NOMO-1 treated with DMSO at 0.1 percent for 48 hours (cell line): ENCODE results near the gene H2BW2.
"Not testable (repeated sequence)": the region's sequence is repeated elsewhere in the genome, so short reads cannot be mapped to it uniquely, and the experiment has no call there.

Source experiments
- DNase-seq: peaks from one replicate; lab custom pipeline; 2025; ENCODE audit not compliant: unreplicated experiment; lab: John Stamatoyannopoulos, UW

The H2BW2 gene

DNA sequence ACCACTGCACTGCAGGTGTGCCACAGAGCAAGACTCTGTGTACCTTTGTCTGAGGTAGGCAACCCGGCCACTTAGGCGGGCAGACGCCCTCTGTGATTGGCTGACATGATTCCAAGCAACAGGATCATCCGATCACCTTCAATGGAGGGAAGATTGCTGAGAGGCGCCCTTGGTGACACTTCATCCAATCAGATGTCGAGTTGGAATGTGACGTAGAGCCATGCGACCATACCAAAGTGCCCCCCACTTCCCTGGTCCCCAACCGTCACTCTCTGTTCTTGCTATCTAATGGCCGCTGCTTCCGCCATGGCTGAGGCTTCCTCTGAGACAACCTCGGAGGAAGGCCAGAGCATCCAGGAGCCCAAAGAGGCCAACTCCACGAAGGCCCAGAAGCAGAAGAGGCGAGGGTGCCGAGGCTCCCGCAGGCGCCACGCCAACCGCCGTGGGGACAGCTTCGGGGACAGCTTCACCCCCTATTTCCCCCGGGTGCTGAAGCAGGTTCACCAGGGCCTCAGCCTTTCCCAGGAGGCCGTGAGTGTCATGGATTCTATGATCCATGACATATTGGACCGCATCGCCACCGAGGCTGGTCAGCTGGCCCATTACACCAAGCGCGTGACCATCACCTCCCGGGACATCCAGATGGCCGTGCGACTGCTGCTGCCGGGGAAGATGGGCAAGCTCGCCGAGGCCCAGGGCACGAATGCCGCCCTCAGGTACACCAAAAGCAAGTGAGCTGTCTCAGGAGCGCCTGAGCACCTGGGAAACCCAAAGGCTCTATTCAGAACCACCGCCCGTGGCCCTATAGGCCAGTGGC is at the start of gene H2BW2:
Gene H2BW2, plus strand, starts transcription at position 268 of the 817 bp plus-strand sequence. Its CDS starts 39 bp downstream, at position 307.
- no peak for DNase-seq

DNA sequence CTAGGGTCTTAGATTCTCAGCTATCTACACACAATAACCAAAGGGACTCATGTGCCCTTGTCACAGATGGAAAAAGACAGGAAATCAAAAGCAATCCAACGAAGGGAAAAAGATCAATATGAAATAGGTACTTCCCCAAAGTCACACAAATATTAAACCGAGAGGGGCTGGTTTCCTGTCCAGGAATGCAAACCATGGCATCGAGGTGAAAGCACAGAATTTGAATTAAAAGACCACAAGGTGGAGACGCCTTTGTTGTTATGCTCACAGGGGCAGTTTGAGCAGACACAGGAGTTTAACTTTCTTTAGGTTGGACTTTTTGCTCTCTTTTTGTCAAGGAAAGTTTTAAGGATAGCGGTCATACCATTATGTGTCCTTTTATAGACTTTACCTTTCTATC is 40.5 kb upstream of the H2BW2 start:
- DNase-seq, result no peak

DNA sequence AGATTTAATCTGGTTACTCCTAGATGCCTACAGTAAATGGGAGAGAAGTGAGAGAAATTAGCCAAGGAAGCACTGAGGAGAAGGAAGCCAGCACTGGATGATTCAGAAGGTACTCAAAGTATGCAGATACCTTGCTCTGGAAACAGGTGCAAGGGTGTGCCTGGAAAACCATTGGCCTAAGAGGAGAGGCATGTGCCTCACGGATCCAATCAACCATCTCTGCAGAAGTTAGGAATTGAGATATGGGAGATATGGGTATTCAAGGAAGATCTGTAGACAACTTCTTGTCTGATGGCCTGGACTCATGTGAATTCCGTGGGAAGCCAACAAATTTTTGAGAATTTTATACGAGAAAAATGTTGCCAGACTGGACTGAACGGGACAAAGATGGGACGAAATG is 30.9 kb upstream of the H2BW2 start:
- DNase-seq, result no peak

DNA sequence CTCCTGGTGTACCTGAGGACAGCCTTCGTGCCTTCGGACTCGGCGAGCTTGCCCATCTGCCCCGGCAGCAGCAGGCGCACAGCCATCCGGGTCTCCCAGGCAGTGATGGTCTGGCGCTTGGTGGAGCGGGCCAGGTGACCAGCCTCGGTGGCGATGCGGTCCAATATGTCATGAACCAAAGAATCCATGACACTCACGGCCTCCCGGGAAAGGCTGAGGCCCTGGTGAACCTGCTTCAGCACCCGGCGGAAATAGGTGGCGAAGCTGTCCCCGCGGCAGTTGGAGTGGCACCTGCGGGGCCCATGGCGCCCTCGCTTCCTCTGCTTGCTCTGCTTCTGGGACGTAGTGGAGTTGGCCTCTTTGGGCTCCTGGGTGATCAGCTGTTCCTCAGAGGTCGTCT is 26.6 kb upstream of the H2BW2 start:
- DNase-seq, result no peak

- no peak for DNase-seq
Measured at GRCh38 chrX:104013606-104014005, 26.1 kb upstream of the H2BW2 start, which contains the start of gene H2BW1. H2BW1 (minus strand) TSS chrX:104013708; CDS start chrX:104013576, 132 bp downstream.

GRCh38 chrX:104015576-104015975 is 24.2 kb upstream of the H2BW2 start:
- DNase-seq, result not testable (repeated sequence)

- DNase-seq, result no peak
Measured at GRCh38 chrX:104018126-104018525, 21.6 kb upstream of the H2BW2 start.

GRCh38 chrX:104041003-104041402 is 1.2 kb downstream of the H2BW2 start:
- no peak for DNase-seq

DNA sequence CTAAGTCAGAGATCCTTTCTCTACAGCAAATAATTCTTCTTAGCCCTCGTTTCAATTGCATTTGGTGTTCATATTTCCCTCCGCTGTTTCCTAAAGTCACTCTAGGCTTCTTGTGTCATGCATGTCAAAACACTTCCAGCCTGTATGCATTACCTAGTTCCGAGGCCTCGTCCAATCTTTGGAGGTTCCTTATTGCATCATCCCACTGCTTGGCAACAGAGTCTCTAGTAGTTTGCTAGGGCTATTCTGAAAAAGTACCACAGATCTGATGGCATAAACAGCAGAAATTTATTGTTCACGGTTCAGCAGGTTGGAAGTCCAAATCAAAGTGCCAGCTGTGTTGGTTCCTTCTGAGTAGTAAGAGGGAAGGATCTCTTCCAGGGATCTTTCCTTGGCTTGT is 5.9 kb downstream of the H2BW2 start:
- no peak for DNase-seq

- no peak for DNase-seq
Measured at GRCh38 chrX:104047171-104047570, 7.4 kb downstream of the H2BW2 start.

GRCh38 chrX:104054956-104055355 is 15.2 kb downstream of the H2BW2 start:
- DNase-seq, result not testable (repeated sequence)

- DNase-seq, result not testable (repeated sequence)
Measured at GRCh38 chrX:104062636-104063035, 22.9 kb downstream of the H2BW2 start.

DNA sequence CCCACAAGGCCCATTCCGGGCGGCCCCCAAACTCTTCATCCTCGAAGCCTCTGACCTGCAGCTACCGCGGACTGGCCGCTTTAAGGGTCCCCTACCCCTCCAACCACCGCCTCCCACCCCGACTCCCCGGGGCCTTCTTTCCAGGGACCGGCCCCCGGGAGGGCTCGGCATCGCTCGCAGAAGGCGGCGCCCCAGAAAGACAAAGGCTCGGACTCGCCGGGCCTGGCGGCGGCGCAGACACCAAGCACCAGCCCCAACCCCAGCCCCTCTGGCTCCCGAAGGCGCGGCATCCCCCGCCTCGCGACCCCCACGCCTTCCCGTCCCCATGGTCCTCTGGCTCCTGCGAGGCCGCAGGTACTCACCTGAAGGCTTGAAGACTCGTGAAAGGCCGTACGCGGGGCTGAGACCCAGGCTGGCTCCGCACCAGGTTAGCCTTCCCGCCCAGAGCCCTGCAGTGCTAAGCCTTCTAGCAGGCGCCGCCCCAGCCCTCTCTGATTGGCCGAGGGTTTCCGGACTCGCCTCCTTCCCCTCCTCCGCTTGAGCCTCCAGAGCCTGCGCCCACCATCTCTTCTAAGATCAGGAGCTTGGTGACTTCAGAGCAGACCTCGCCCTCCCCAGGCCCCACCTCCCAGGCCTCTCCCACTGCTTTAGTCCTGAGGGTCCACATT is 36.2 kb downstream of the H2BW2 start, which contains the start of gene TMSB15C:
Gene TMSB15C, minus strand, starts transcription at position 459 of the 668 bp plus-strand sequence.
- DNase-seq, result not testable (repeated sequence)

- not testable (repeated sequence) for DNase-seq
Measured at GRCh38 chrX:104077854-104078253, 38.1 kb downstream of the H2BW2 start.

DNA sequence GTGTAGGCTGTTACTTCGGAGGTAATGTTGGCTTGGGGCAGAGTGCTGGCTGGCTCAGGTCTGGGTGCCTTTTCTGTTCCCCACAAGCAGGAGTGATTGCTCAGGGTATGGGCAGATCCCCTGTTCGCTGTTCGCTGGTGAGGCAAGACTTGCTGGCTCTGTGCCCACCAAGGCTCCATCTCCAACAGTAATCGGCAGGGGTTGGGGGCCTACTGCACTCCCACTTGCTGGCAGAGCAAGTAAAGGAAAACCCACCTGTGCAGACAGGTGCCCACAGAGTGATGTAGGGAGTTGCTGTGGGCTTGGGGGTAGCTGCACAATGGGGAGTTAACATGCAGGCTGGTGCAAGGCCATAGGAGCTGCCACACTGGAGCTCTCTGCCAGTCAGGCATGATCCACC is 44.3 kb downstream of the H2BW2 start:
- no peak for DNase-seq

GRCh38 chrX:104084534-104085277 is 45.0 kb downstream of the H2BW2 start:
- no peak for DNase-seq

GRCh38 chrX:104085477-104085876 is 45.7 kb downstream of the H2BW2 start:
- DNase-seq, result no peak

DNA sequence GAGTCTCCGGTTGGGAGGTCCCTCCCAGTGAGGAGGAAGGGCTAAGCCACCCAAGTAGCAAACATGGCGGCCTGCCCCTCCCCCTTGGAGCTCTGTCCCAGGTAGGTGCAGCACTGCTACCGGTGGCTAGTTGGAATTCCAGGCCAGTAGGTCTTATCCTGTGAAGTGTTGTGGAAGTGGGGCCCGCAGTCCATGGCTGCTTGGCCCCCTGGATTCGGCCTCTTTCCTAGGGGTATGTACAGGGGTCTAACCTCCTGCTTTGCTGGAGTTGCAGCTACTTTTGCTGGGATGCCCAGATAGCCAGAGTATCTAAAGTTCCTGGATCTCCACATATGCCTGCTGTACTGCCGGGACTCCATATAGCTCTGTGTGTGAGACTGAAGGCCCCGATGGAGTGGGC is 46.2 kb downstream of the H2BW2 start:
- no peak for DNase-seq
